ENCODE measurements around the gene VPS51. TPM values are rescaled to one million over a fixed set of nuclear protein-coding genes. Genes with fewer than 3 reads are reported as not detected.

The VPS51 gene
- total and polyA plus RNA-seq, 9 of the 15 experiments (the other 6 are each of a cell fraction or from before 2014, with no cell fraction given): 1.8 to 143 (median 46.8) TPM

- no peaks in the 10 kb centered on the region for H4K20me1 ChIP-seq (replicated peaks; ENCODE audit: control insufficient read depth, insufficient read depth, low read length)
- no peaks in the 10 kb centered on the region for H3K27me3 ChIP-seq (ENCODE audit: control insufficient read depth in 2 of 2, insufficient read depth in 2 of 2, low read length in 2 of 2)
- FAIRE-seq (no peak), DNase-seq (ENCODE audit: extremely low read depth in 1 of 4, low spot score in 3 of 4) (no peak), ATAC-seq (peak; percentile 32)
- H3K9ac ChIP-seq (ENCODE audit: insufficient read depth in 1 of 2, low read depth in 2 of 2, low read length in 2 of 2): peak overlapping the region; percentile 40 to 90
- peaks cover 16% of the 10 kb centered on the region for H3K79me2 ChIP-seq (ENCODE audit: control insufficient read depth, insufficient read depth, low read length)
- POLR2A ChIA-PET: interaction anchor here (0.5 to 8.4 kb wide), 8 partner anchors 8 to 281 kb away, joined by 3 to 92 read pairs (median 5); partner anchors contain the start of genes ARL2, CDC42BPG, TM7SF2 and ZNHIT2
- peak overlapping the region; percentile 78 for H3K4me3 ChIP-seq
- intact Hi-C loops (cut with micrococcal nuclease) (no loop called here), in situ Hi-C loops (cut with MboI) (no loop called here)
- H2AFZ ChIP-seq (ENCODE audit: low read depth, low read length): no peak overlapping the region
- H3K27ac ChIP-seq (ENCODE audit: extremely low read depth, low read depth, low read length): peak overlapping the region; percentile 81; the same call in 1 of the 3 replicates
- TF ChIP-seq ARID3A (IDR thresholded peaks at IDR 0.05; ENCODE audit: borderline replicate concordance, low read depth, low read length): no peak
- TF ChIP-seq FOXM1 (IDR thresholded peaks at IDR 0.05; ENCODE audit: low read depth): no peak
- TF ChIP-seq FOXM1 (CRISPR knock-in tag; IDR thresholded peaks at IDR 0.05; ENCODE audit: low read depth): 0 out of 2 replicates have a peak, but pooled peaks have one; percentile 39
- H3K4me2 ChIP-seq (ENCODE audit: insufficient read depth, low read length): peak overlapping the region; percentile 80
- H3K9me1 ChIP-seq (ENCODE audit: control insufficient read depth, insufficient read depth, low read length): no peaks in the 10 kb centered on the region
- H3K36me3 ChIP-seq (ENCODE audit: control insufficient read depth, insufficient read depth, low read length): peaks cover 17% of the 10 kb centered on the region; the same call in 2 of the 3 replicates
- CTCF ChIA-PET (ENCODE audit: low intra/inter-chr PET ratio): interaction anchor here (1.1 kb wide), 1 partner anchor 84 kb away, joined by 3 read pairs; no protein-coding TSS in a partner anchor
- WGBS (ENCODE audit: insufficient coverage, low coverage, missing lambda C conversion rate): 6% methylated on average over 8 of the region's 8 CpGs
- peaks cover 11 to 14% of the 10 kb centered on the region in 2 experiments; a peak in 4 of 5 replicates for H3K4me1 ChIP-seq (replicated peaks in 1 of 2; ENCODE audit: control insufficient read depth in 2 of 2, insufficient read depth in 2 of 2, low read length in 2 of 2)
- BruUV-seq (replicated peaks): TSS peak; percentile 39
- H3K9me3 ChIP-seq (replicated peaks; ENCODE audit: control insufficient read depth, insufficient read depth, low read depth, low read length): no peaks in the 10 kb centered on the region
These were observed 912 bp downstream of the VPS51 start for GRCh38 chr11:65096926-65097325.

Data from K562 (cell line).